ENCODE measurements around the gene MYLK4. TPM values are rescaled to one million over a fixed set of nuclear protein-coding genes. Genes with fewer than 3 reads are reported as not detected.

Gene MYLK4
- total RNA-seq, 1 donor from 2014 or later = 1.2 TPM

DNA sequence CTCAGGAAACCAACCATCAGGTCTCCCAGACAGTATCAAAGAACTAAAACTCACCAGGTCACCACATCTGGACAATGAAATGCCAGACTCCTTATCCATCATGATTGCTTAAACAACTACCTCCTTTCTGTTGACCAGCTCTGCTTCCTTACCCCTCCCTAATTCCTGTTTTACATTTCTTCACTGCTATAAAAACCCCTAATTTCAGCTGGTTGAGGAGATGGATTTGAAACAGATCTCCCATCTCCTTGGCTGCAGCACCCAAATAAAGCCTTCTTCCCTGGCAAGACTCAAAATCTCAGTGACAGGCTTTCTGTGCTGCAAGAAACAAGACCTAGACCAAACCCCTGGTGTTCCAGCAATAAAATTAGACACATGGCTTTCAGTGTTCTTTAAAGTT, 40.3 kb downstream of the MYLK4 start:
- no peaks in the 10 kb centered on the region for H3K27me3 ChIP-seq (ENCODE audit: low read depth)
- H3K4me3 ChIP-seq = no peak overlapping the region
- no peak for DNase-seq
- no peak overlapping the region for H3K27ac ChIP-seq (replicated peaks)
- TF ChIP-seq, protein P1, sequence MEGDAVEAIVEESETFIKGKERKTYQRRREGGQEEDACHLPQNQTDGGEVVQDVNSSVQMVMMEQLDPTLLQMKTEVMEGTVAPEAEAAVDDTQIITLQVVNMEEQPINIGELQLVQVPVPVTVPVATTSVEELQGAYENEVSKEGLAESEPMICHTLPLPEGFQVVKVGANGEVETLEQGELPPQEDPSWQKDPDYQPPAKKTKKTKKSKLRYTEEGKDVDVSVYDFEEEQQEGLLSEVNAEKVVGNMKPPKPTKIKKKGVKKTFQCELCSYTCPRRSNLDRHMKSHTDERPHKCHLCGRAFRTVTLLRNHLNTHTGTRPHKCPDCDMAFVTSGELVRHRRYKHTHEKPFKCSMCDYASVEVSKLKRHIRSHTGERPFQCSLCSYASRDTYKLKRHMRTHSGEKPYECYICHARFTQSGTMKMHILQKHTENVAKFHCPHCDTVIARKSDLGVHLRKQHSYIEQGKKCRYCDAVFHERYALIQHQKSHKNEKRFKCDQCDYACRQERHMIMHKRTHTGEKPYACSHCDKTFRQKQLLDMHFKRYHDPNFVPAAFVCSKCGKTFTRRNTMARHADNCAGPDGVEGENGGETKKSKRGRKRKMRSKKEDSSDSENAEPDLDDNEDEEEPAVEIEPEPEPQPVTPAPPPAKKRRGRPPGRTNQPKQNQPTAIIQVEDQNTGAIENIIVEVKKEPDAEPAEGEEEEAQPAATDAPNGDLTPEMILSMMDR (IDR thresholded peaks at IDR 0.05; ENCODE audit: borderline replicate concordance) = no peak
- H3K36me3 ChIP-seq = no peaks in the 10 kb centered on the region
- peaks cover 28% of the 10 kb centered on the region for H3K4me1 ChIP-seq
- peaks cover 9% of the 10 kb centered on the region for H3K9me3 ChIP-seq (replicated peaks)
- intact Hi-C loops (cut with micrococcal nuclease) = no loop called here

DNA sequence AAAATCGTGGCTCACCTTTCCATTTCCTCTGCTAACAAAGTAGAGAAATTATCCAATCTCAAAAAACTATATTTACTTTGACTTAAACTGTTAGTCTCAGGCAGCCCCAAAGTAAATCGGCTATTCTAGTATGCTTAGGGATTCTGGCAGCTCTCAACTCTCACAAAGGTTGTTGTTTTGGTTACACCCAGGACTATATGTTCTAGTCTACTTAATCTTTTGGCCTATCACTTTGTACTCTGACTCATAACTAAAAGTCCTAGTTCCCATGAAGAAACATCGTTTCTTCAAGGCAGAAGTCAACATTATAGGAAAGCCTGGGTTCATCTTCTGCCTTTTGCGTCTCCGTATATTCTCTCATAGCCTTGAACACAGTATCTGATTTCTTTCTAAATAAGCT, 42.3 kb downstream of the MYLK4 start:
- no peaks in the 10 kb centered on the region for H3K27me3 ChIP-seq (ENCODE audit: low read depth)
- no peak overlapping the region for H3K27ac ChIP-seq (replicated peaks)
- TF ChIP-seq, protein P1 (IDR thresholded peaks at IDR 0.05; ENCODE audit: borderline replicate concordance) = no peak
- H3K4me3 ChIP-seq = no peak overlapping the region
- peaks cover 9% of the 10 kb centered on the region for H3K9me3 ChIP-seq (replicated peaks)
- intact Hi-C loops (cut with micrococcal nuclease) = no loop called here
- peaks cover 16% of the 10 kb centered on the region for H3K4me1 ChIP-seq
- DNase-seq = no peak
- H3K36me3 ChIP-seq = no peaks in the 10 kb centered on the region

DNA sequence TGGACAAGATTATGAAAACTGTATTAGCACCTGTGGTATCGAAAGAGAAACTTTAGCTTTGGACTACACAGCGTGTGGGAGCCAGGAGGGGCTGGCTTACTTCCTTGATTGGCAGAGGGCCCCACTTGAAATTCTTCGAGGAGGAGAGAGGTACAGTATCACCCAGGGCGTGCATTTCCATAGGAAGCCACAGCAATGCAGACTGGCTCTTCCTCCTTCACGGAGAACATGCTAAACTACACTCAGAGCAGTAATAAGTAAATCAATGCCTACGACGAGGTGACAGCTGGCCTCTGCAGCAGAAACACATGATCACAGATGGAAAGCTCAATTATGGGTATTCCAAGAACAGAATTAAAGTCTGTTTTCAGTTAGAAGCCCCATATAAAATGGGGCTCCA, 44.2 kb downstream of the MYLK4 start:
- no peak overlapping the region for H3K27ac ChIP-seq (replicated peaks)
- TF ChIP-seq, protein P1 (IDR thresholded peaks at IDR 0.05; ENCODE audit: borderline replicate concordance) = no peak
- DNase-seq = no peak
- intact Hi-C loops (cut with micrococcal nuclease) = no loop called here
- no peaks in the 10 kb centered on the region for H3K27me3 ChIP-seq (ENCODE audit: low read depth)
- H3K36me3 ChIP-seq = no peaks in the 10 kb centered on the region
- H3K4me3 ChIP-seq = no peak overlapping the region
- peaks cover 7% of the 10 kb centered on the region for H3K4me1 ChIP-seq
- H3K9me3 ChIP-seq (replicated peaks) = peaks cover 9% of the 10 kb centered on the region

DNA sequence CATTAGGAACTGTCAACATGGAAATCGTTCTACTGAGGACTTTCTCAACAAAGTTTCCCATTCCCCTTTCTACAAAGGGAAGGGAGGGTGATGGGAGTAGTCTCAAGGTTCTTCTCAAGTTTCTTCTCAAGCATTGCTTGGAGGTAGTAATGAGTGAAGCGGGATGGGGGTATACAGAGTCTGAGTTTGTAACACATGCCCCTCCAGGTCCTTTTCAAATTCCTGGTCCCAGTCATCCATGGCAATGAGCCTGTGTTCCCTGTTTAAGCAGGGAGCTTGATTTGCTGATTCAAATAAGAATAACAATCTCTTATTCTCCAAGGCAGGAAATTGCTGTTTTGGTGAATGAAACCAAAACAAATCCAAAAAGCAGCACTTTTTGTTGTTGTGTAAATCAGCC, 45.5 kb downstream of the MYLK4 start:
- H3K9me3 ChIP-seq (replicated peaks) = peaks cover 1% of the 10 kb centered on the region
- no peak overlapping the region for H3K4me3 ChIP-seq
- no peak for DNase-seq
- no peaks in the 10 kb centered on the region for H3K27me3 ChIP-seq (ENCODE audit: low read depth)
- TF ChIP-seq, protein P1 (IDR thresholded peaks at IDR 0.05; ENCODE audit: borderline replicate concordance) = no peak
- H3K27ac ChIP-seq (replicated peaks) = no peak overlapping the region
- intact Hi-C loops (cut with micrococcal nuclease) = no loop called here
- H3K36me3 ChIP-seq = no peaks in the 10 kb centered on the region
- peaks cover 5% of the 10 kb centered on the region for H3K4me1 ChIP-seq

DNA sequence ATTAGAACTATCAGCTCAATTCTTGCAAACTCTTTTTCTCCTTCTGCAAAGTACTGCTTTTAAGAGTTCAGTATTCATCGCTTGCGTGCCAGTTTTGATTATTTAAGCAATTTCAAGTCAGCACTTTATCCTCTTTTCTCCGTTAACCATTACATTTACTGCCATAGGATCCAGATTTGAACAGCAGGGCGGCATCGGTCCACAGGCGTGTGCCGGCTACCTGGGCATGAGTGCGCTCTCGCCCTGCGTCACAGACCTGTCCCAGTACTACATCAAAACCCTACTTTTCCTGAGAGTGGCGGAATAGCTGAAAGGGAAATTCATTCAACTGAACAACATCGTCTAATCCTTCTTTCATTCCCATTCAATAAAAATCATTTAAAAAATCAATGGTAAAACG, 53.4 kb downstream of the MYLK4 start:
- Histone ChIP-seq H3K9me3 (replicated peaks) (no peaks in the 10 kb centered on the region), H3K27ac (replicated peaks) (no peak overlapping the region), H3K36me3 (no peaks in the 10 kb centered on the region), H3K4me1 (no peaks in the 10 kb centered on the region), H3K27me3 (ENCODE audit: low read depth) (no peaks in the 10 kb centered on the region), H3K4me3 (no peak overlapping the region)
- no peak for DNase-seq
- TF ChIP-seq, protein P1 (IDR thresholded peaks at IDR 0.05; ENCODE audit: borderline replicate concordance) = no peak
- intact Hi-C loops (cut with micrococcal nuclease) = loop anchor here (5.0 kb wide), 1 partner anchor 1100 kb away; no protein-coding TSS in a partner anchor
